AML-193 (cell line): ENCODE data around the gene CYP1B1.
"Not testable (repeated sequence)": the region's sequence is repeated elsewhere in the genome, so short reads cannot be mapped to it uniquely, and the experiment has no call there.

Experiments used
- DNase-seq, 2 experiments: peaks; one replicate each; lab custom pipeline; 2025; lab: John Stamatoyannopoulos, UW

CYP1B1 gene

GRCh38 chr2:38032946-38033345 is 43.0 kb downstream of the CYP1B1 start:
- DNase-seq, result no peak

GRCh38 chr2:38030635-38031355 is 45.2 kb downstream of the CYP1B1 start:
- no peak for DNase-seq

GRCh38 chr2:38029512-38029911 is 46.4 kb downstream of the CYP1B1 start:
- no peak for DNase-seq

DNA sequence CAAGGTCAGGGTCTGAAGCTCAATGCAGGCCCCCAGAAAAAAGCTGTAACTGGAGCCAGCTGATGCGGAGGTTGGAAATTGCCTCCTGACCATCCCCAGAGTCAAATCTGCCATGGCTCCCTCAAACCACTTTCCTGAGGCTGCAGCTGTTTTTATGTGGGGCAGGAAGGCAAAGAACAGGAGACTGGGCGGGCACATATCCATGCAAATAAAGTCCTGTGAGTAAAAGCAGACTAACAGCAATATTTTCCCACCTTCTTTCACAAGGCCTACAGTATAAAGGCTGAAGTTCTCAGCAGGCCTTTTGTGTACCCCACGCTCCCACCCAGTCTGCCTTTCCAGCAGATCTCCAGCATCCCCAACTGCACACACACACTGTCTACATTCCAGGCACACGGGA is 47.1 kb downstream of the CYP1B1 start:
- DNase-seq, result no peak

GRCh38 chr2:38026846-38027245 is 49.1 kb downstream of the CYP1B1 start:
- DNase-seq, result no peak

- no peak for DNase-seq
Measured at GRCh38 chr2:38021589-38021988, 54.4 kb downstream of the CYP1B1 start.

GRCh38 chr2:38020359-38021069 is 55.4 kb downstream of the CYP1B1 start:
- DNase-seq, result not testable (repeated sequence)

DNA sequence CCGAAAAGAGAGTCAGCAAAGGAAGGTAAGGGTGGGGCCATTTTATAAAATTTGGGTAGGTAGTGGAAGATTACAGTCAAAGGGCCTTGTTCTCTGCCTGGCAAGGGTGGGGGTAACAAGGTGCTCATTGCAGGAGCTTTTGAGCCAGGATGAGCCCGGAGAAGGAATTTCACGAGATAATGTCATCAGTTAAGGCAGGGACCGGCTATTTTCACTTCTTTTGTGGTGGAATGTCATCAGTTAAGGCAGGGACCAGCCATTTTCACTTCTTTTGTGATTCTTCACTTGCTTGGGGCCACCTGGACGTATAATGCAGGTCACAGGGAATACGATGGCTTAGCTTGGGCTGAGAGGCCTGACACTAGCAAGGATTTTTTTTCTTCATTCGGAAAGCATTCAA is 58.1 kb downstream of the CYP1B1 start:
- no peak for DNase-seq
